OCI-LY3 (cell line): ENCODE data around the gene CCDC12.

Source experiments
- H2AFZ ChIP-seq: fragments of 200-600, 300-600 bp; shearing (Covaris generic); 2 replicates; pipeline ENCODE4 v1.6.0; 2014; ENCODE audit warnings: antibody characterized with exemption, low read depth, low read length
- H3K27ac ChIP-seq: fragments of 200-600, 300-600 bp; sonication (generic); 2 replicates; pipeline ENCODE4 v1.5.1; 2014; ENCODE audit warnings: mild to moderate bottlenecking, low read length, moderate library complexity, mixed read lengths
- H3K27me3 ChIP-seq: fragments of 200-600, 300-600 bp; sonication (generic); 2 replicates; pipeline ENCODE4 v1.6.1; 2014; ENCODE audit warnings: low read depth, low read length, mixed read lengths
- H3K36me3 ChIP-seq: fragments of 200-600, 300-600 bp; sonication (generic); replicated peaks from 2 replicates; pipeline ENCODE3; 2014; ENCODE audit warnings: low read depth, low read length, mixed read lengths
- H3K4me1 ChIP-seq: fragments of 300-600, 200-600 bp; sonication (generic); 2 replicates; pipeline ENCODE4 v1.6.1; 2014; ENCODE audit warnings: low read length, mixed read lengths
- H3K4me2 ChIP-seq: fragments of 200-600, 300-600 bp; sonication (generic); 2 replicates; pipeline ENCODE4 v1.6.1; 2014; ENCODE audit warnings: low read length, mixed read lengths
- H3K4me3 ChIP-seq: fragments of 300-600, 200-600 bp; sonication (generic); 2 replicates; pipeline ENCODE4 v1.5.1; 2014; ENCODE audit warnings: antibody characterized with exemption, mild to moderate bottlenecking, low read length, moderate library complexity
- H3K79me2 ChIP-seq: fragments of 300-600, 200-600 bp; shearing (Covaris generic); 2 replicates; pipeline ENCODE4 v1.6.1; 2014; ENCODE audit warnings: mild to moderate bottlenecking, low read length, mixed read lengths
- H3K9ac ChIP-seq: fragments of 300-600, 200-600 bp; shearing (Covaris generic); 2 replicates; pipeline ENCODE4 v1.6.0; 2014; ENCODE audit warnings: mild to moderate bottlenecking, low read length, moderate library complexity
- H3K9me3 ChIP-seq: fragments of 200-600, 300-600 bp; shearing (Covaris generic); 2 replicates; pipeline ENCODE4 v1.6.1; 2014; ENCODE audit warnings: low read length, mixed read lengths; ENCODE audit not compliant: insufficient read depth
- H4K20me1 ChIP-seq: fragments of 200-600, 300-600 bp; sonication (generic); 2 replicates; pipeline ENCODE4 v1.6.1; 2016; ENCODE audit warnings: low read length, mixed read lengths; ENCODE audit not compliant: insufficient read depth
- CTCF ChIP-seq: fragments of 200-600, 300-600 bp; sonication (generic); IDR thresholded peaks from 2 replicates; pipeline ENCODE4 v1.5.1; 2014; ENCODE audit warnings: antibody characterized with exemption, low read length, low read depth
- EZH2phosphoT487 ChIP-seq: fragments of 200-600 bp; shearing (Covaris generic); IDR thresholded peaks from 2 replicates; pipeline ENCODE4 v1.6.1; 2018; ENCODE audit warnings: antibody characterized with exemption, mixed run types, low read depth

CCDC12 gene

GRCh38 chr3:47012342-47013230, 36.0 kb upstream of the CCDC12 start:
- no peaks in the 10 kb centered on the region for H3K4me1 ChIP-seq
- H3K27ac ChIP-seq, result no peak overlapping the region
- H3K9ac ChIP-seq, result no peak overlapping the region
- H3K27me3 ChIP-seq, result no peaks in the 10 kb centered on the region
- H4K20me1 ChIP-seq, result no peaks in the 10 kb centered on the region
- no peaks in the 10 kb centered on the region for H3K9me3 ChIP-seq
- H3K36me3 ChIP-seq, result peaks cover 49% of the 10 kb centered on the region
- TF ChIP-seq EZH2phosphoT487 (no peak), CTCF (no peak)
- H3K4me2 ChIP-seq, result no peak overlapping the region
- H2AFZ ChIP-seq, result no peak overlapping the region
- no peaks in the 10 kb centered on the region for H3K79me2 ChIP-seq
- H3K4me3 ChIP-seq, result no peak overlapping the region

- Histone ChIP-seq H3K27me3 (no peaks in the 10 kb centered on the region), H4K20me1 (no peaks in the 10 kb centered on the region), H3K4me1 (no peaks in the 10 kb centered on the region), H3K79me2 (no peaks in the 10 kb centered on the region), H3K27ac (no peak overlapping the region; the same call in 1 of the 2 replicates), H3K36me3 (peaks cover 48% of the 10 kb centered on the region), H3K4me3 (no peak overlapping the region), H3K9ac (no peak overlapping the region), H3K4me2 (no peak overlapping the region), H2AFZ (no peak overlapping the region), H3K9me3 (no peaks in the 10 kb centered on the region)
- TF ChIP-seq CTCF (no peak), EZH2phosphoT487 (no peak)
Observed at GRCh38 chr3:47011371-47011770, 34.8 kb upstream of the CCDC12 start.

DNA sequence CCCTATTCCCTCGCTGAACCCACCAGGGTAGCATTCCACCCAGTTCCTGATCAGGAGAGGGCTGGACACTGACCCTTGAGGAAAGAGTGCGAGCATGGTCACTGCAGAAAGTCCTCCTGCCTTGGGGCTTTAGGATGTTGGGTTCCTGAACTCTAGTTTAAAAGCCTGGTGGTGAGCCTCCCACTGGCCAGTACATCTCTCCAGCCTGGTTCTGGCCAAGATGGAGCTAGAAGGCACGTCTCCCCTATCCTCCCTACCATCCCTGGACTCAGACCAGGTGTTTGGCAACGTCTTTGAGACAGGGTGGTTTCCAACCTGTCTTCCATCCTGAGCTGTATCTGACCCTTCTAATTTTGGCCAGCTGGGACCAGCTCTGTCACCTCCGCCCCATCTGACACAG, 34.4 kb upstream of the CCDC12 start:
- H3K27me3 ChIP-seq, result no peaks in the 10 kb centered on the region
- H3K9me3 ChIP-seq, result no peaks in the 10 kb centered on the region
- H3K4me3 ChIP-seq, result no peak overlapping the region
- no peak overlapping the region; the same call in 1 of the 2 replicates for H3K27ac ChIP-seq
- H3K4me1 ChIP-seq, result no peaks in the 10 kb centered on the region
- H3K36me3 ChIP-seq, result peaks cover 52% of the 10 kb centered on the region
- no peak overlapping the region for H3K9ac ChIP-seq
- TF ChIP-seq CTCF (no peak), EZH2phosphoT487 (no peak)
- no peaks in the 10 kb centered on the region for H4K20me1 ChIP-seq
- H3K4me2 ChIP-seq, result no peak overlapping the region
- no peaks in the 10 kb centered on the region for H3K79me2 ChIP-seq
- H2AFZ ChIP-seq, result no peak overlapping the region

GRCh38 chr3:47010111-47010712, 33.7 kb upstream of the CCDC12 start:
- no peak overlapping the region for H3K4me3 ChIP-seq
- no peak overlapping the region for H3K4me2 ChIP-seq

More at GRCh38 chr3:47010111-47010712, 33.7 kb upstream of the CCDC12 start:
- Histone ChIP-seq H3K36me3 (peaks cover 54% of the 10 kb centered on the region), H3K4me1 (no peaks in the 10 kb centered on the region), H2AFZ (no peak overlapping the region), H3K79me2 (no peaks in the 10 kb centered on the region), H3K27ac (no peak overlapping the region), H4K20me1 (no peaks in the 10 kb centered on the region), H3K9me3 (no peaks in the 10 kb centered on the region), H3K27me3 (no peaks in the 10 kb centered on the region), H3K9ac (no peak overlapping the region)
- no peak for TF ChIP-seq EZH2phosphoT487
- TF ChIP-seq CTCF, result no peak
